Heart right ventricle (tissue), 16 donors: ENCODE data around the gene SHROOM2. TPM values are rescaled to one million over a fixed set of nuclear protein-coding genes. Genes with fewer than 3 reads are reported as not detected.
"Not testable (repeated sequence)": the region's sequence is repeated elsewhere in the genome, so short reads cannot be mapped to it uniquely, and the experiment has no call there.

Experiments
- ATAC-seq, 8 donors: fragments of 200-7000 bp; cut with Tn5 transposase; one replicate each; pipeline ENCODE4 v1.9.1; 2020; ENCODE audit warnings: mild to moderate bottlenecking in 8 of 8, moderate library complexity in 8 of 8, moderate number of reproducible peaks in 1 of 8
- DNase-seq, 2 donors: peaks; one replicate each; pipeline ENCODE4 v3.0.0-alpha.2; 2020
- H3K27ac ChIP-seq, 10 donors: fragments of 200-600 bp; sonication (generic) in 2 of 10; one replicate each; pipeline versions ENCODE4 v1.5.0 to v1.8.0; 2020 to 2022; ENCODE audit warnings: mild to moderate bottlenecking in 3 of 10
- H3K27me3 ChIP-seq, 7 donors: fragments of 200-600 bp; one replicate each; pipeline ENCODE4 v1.8.0; 2021 to 2022; ENCODE audit warnings: mild to moderate bottlenecking in 2 of 7
- H3K36me3 ChIP-seq, 9 donors: fragments of 200-600 bp; sonication (generic) in 1 of 9; one replicate each; pipeline versions ENCODE4 v1.5.0 to v1.8.0; 2020 to 2022; ENCODE audit warnings: mild to moderate bottlenecking in 2 of 9
- H3K4me1 ChIP-seq, 9 donors: fragments of 200-600 bp; sonication (generic) in 1 of 9; one replicate each; pipeline versions ENCODE4 v1.5.0 to v1.8.0; 2020 to 2022; ENCODE audit warnings: mild to moderate bottlenecking in 4 of 9
- H3K4me3 ChIP-seq, 10 donors: fragments of 200-600 bp; sonication (generic) in 2 of 10; one replicate each; pipeline versions ENCODE4 v1.5.0 to v1.8.0; 2020 to 2022; ENCODE audit warnings: mild to moderate bottlenecking in 7 of 10, moderate library complexity in 2 of 10
- H3K9me3 ChIP-seq, 11 donors: fragments of 200-600 bp in 10 of 11; sonication (generic) in 2 of 11; one replicate each; pipeline versions ENCODE4 v1.5.0 to v1.8.0; 2013 to 2022; ENCODE audit warnings: mild to moderate bottlenecking in 2 of 11, control low read depth in 1 of 11, moderate library complexity in 1 of 11
- CTCF ChIP-seq, 9 donors: fragments of 200-600 bp; sonication (generic) in 2 of 9; IDR thresholded peaks; one replicate each; pipeline versions ENCODE4 v1.5.0 to v1.8.0; 2021 to 2022; ENCODE audit warnings: antibody characterized with exemption in 9 of 9, mild to moderate bottlenecking in 5 of 9, moderate library complexity in 1 of 9
- WGBS, 2 donors: extraction: QIAGEN DNeasy Blood & Tissue Kit; methylation state at CpG; one replicate each; pipeline ENCODE4 v1.1.7; 2013; ENCODE audit warnings: inconsistent platforms in 1 of 2; 5-methylcytosine and 5-hydroxymethylcytosine counted together
- intact Hi-C, 10 donors: fragments of 100-400 bp; cut with DNase I; formaldehyde crosslinking; loops; one replicate each; pipeline versions ENCODE4 v1.11.1 to v1.14.2; 2022
- polyA plus RNA-seq, 2 donors: library from polyadenylated mRNA; stranded (reverse); fragments of 200-250 nt; gene quantifications; one replicate each; pipeline ENCODE4 v1.2.3, GENCODE V29; 2013
- total RNA-seq, 10 donors: library from RNA; stranded (reverse); fragmentation: NEBNext Ultra II Directional in 3 of 10; extraction: Animal tissue kit (Norgen Biotek cat#: 25700) in 3 of 10; gene quantifications; one replicate each; pipeline versions ENCODE4 v1.2.1 to v1.2.4, GENCODE V29; 2021 to 2023
- donor health status: Arrhythmogenic right ventricular cardiomyopathy.
- donor health status: ischemic (EF 13 %, LVEDD 7.1; RV severe dilation, severe dysfunction).
- donor health status: healthy with polysubstance abuse.
- donor health status: DM: no; HTN: yes; CAD: no.
- donor health status: DM: no; HTN: no; CAD: no.
- donor health status: ischemic (EF 25% LVEDD 6.9; RV normal size, moderate dysfunction).
- donor health status: ischemic (EF 25% LVEDD 5.7; RV mildly dilated, moderate dysfunction).
- donor health status: healthy.
- donor health status: DM: yes; HTN: yes; CAD: no.
- donor health status: Ischemic cardiomyopathy.
- donor health status: ischemic (EF 35%, LVEDD 5.7; RV mildly dilated, moderate dysfunction).
- donor health status: nonischemic (EF 11% LVEDD 7.7; RV severe dilation, severe dysfunction).
- donor health status: DM: yes; HTN: yes; CAD: no.
- donor health status: PGD.
- donor health status: ischemic (EF 29% LVEDD 5.4; RV normal size, mild dysfunction).
- donor health status: nonischemic (EF 23%, LVEDD 6.1; RV moderate dilation, normal function).

Gene SHROOM2
- total and polyA plus RNA-seq, 12 donors, result 0.13 to 1.7 (median 0.44) TPM

GRCh38 chrX:9856588-9856987, 70.4 kb downstream of the SHROOM2 start:
- ATAC-seq (peak in 4 of 8 donors; percentile 27 to 71 (median 33)), DNase-seq (no peak)
- no peaks in the 10 kb centered on the region for H3K36me3 ChIP-seq
- TF ChIP-seq CTCF (IDR thresholded peaks at IDR 0.05), result no peak
- peaks cover 0 to 14% (median 0%) of the 10 kb centered on the region in 7 donors for H3K27me3 ChIP-seq
- H3K4me1 ChIP-seq, result no peaks in the 10 kb centered on the region
- intact Hi-C loops, result no loop called here
- no peaks in the 10 kb centered on the region for H3K9me3 ChIP-seq
- peak overlapping the region in 1 of 10 donors; percentile 36 for H3K27ac ChIP-seq
- WGBS, 2 donors, result 67 to 90% methylated on average over 9 of the region's 9 CpGs
- H3K4me3 ChIP-seq, result no peak overlapping the region

- Histone ChIP-seq H3K9me3 (no peaks in the 10 kb centered on the region), H3K27me3 (peaks cover 0 to 14% (median 0%) of the 10 kb centered on the region in 7 donors), H3K27ac (no peak overlapping the region), H3K4me3 (no peak overlapping the region), H3K36me3 (no peaks in the 10 kb centered on the region), H3K4me1 (no peaks in the 10 kb centered on the region)
- no peak for ATAC-seq
- intact Hi-C loops, result no loop called here
- 82 to 85% methylated on average over 21 of the region's 21 CpGs for WGBS, 2 donors
- no peak for TF ChIP-seq CTCF (IDR thresholded peaks at IDR 0.05)
- no peak for DNase-seq
Measured at GRCh38 chrX:9857575-9858474, 71.6 kb downstream of the SHROOM2 start.

- H3K4me1 ChIP-seq, intact Hi-C loops, H3K4me3 ChIP-seq, H3K36me3 ChIP-seq, ATAC-seq, DNase-seq, H3K27ac ChIP-seq, H3K9me3 ChIP-seq: not testable (repeated sequence)
- 91 to 92% methylated on average over 10 to 11 of the region's 11 CpGs for WGBS, 2 donors
- H3K27me3 ChIP-seq, result peaks cover 0 to 14% (median 0%) of the 10 kb centered on the region in 7 donors
Measured at GRCh38 chrX:9858684-9859083, 72.5 kb downstream of the SHROOM2 start.

- Histone ChIP-seq H3K27ac (no peak overlapping the region), H3K9me3 (no peaks in the 10 kb centered on the region), H3K36me3 (no peaks in the 10 kb centered on the region), H3K4me1 (no peaks in the 10 kb centered on the region), H3K27me3 (peaks cover 0 to 11% (median 0%) of the 10 kb centered on the region in 7 donors), H3K4me3 (no peak overlapping the region)
- 75 to 84% methylated on average over 13 to 14 of the region's 14 CpGs for WGBS, 2 donors
- no peak for TF ChIP-seq CTCF (IDR thresholded peaks at IDR 0.05)
- ATAC-seq (no peak), DNase-seq (no peak)
- intact Hi-C loops, result no loop called here
Measured at GRCh38 chrX:9859711-9860555, 73.7 kb downstream of the SHROOM2 start.
